ENCODE data around the gene ZNF112.

The ZNF112 gene

DNA sequence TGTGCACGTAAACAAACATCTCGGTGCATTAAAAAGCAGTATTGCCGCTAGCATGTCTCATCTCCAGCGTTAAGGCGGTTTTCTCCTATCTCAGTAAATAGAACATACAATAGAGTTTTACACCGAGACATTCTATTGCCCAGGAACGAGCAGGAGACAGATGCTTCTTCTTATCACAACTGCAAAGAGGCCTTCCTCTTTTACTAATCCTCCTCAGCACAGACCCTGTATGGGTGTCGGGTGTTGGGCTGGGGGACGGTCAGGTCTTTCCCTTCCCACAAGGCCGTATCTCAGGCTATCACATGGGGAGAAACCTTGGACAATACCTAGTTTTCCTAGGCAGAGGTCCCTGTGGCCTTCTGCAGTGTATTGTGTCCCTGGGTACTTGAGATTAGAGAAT, 75.6 kb downstream of the ZNF112 start:
- DNase-seq = no peak

DNA sequence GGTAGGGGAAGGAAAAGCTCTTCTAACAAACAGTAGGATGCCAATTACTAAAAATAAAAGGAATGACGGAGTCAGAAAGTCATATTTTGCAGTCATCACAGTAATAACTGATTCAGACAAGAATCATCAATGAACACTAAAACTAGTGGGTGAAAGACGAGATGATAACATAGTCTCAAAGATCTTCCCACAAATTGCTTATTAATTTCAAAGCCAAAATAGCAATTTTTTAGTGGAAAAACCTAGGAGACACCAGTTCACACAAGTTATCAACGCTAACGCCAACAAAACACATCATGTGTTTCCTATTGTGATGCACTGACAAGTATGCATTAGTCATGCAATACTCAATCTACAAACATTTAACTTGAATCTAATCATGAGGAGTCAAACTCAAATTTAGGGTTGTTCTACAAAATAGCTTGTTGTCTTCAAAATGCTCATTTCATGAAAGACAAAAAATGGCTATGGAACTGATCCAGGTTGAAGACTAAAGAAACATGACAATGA, 78.2 kb downstream of the ZNF112 start:
- no peak for DNase-seq

DNA sequence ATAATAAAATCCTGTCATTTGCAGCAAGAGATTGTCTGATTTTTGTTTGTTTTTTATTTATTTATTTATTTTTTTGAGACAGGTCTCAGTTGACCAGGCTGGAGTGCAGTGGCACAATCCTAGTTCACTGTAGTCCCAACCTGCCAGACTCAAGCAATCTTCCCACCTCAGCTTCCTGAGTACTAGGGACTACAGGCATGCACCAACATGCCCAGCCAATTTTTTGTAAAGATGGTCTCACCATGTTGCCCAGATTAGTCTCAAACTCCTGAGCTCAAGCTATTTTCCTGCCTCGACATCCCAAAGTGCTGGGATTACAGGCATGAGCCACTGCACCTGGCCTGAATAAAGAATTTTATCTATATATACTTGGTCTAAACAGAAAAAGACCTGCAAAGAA, 79.1 kb downstream of the ZNF112 start:
- DNase-seq = no peak
